ENCODE results near the gene NCBP3.

DNA sequence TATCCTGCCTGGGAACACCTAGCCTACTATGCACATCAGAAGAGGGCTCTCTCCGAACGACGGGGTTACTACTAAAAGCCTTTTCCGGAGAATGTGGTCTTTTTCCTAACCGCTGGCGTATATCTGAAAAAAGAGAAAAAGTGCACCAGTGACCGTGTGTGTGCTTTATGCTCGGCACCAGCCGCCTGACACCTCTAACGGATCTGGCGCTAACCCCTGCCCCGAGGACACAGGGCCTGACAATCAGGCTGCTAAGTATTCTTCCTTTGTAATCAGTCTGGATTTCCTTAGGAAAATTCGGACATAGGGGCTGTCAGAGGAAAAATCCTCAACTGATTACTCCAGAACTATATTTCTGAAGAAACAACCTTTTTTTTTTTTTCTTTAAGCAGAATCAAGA lies 31.7 kb downstream of the NCBP3 start:
- TF ChIP-seq, protein P1, sequence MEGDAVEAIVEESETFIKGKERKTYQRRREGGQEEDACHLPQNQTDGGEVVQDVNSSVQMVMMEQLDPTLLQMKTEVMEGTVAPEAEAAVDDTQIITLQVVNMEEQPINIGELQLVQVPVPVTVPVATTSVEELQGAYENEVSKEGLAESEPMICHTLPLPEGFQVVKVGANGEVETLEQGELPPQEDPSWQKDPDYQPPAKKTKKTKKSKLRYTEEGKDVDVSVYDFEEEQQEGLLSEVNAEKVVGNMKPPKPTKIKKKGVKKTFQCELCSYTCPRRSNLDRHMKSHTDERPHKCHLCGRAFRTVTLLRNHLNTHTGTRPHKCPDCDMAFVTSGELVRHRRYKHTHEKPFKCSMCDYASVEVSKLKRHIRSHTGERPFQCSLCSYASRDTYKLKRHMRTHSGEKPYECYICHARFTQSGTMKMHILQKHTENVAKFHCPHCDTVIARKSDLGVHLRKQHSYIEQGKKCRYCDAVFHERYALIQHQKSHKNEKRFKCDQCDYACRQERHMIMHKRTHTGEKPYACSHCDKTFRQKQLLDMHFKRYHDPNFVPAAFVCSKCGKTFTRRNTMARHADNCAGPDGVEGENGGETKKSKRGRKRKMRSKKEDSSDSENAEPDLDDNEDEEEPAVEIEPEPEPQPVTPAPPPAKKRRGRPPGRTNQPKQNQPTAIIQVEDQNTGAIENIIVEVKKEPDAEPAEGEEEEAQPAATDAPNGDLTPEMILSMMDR (IDR thresholded peaks at IDR 0.05; ENCODE audit: borderline replicate concordance, extremely low read depth, low read length, poor library complexity, severe bottlenecking) = no peak
- TF ChIP-seq EZH2 (IDR thresholded peaks at IDR 0.05; ENCODE audit: borderline replicate concordance, low read depth, low read length, severe bottlenecking) = no peak

All from DND-41 (cell line).